ENCODE data around the gene AHCTF1. TPM values are rescaled to one million over a fixed set of nuclear protein-coding genes. Genes with fewer than 3 reads are reported as not detected.

The AHCTF1 gene
- total and polyA plus RNA-seq, 7 experiments from 2014 or later = 19.0 to 66.5 (median 53.6) TPM

DNA sequence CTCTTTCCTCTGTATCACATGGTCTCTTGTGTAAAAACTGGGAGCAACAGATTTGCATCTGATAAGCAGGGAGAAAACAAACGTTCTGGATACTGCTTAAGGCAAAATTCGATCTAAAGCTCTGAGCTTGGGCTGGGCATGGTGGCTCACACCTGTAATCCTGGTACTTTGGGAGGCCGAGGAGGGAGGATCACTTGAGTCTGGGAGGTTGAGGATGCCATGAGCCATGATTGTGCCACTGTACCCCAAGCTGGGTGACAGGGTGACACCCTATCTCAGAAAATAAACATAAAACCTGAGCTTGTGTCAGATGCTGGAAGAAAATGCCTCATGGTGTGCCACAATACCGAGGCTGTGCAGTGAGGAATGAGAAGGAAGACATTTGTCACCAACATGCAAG is 133.6 kb downstream of the AHCTF1 start:
- CTCF ChIA-PET = no interaction called here
- no peak overlapping the region for H3K27ac Mint-ChIP-seq
- Histone ChIP-seq H3K27ac (ENCODE audit: low read depth, low read length) (no peak overlapping the region), H3K4me1 (ENCODE audit: control insufficient read depth in 2 of 2, insufficient read depth in 2 of 2, low read length in 2 of 2) (no peaks in the 10 kb centered on the region), H3K27me3 (ENCODE audit: control insufficient read depth in 2 of 2, insufficient read depth in 2 of 2, low read length in 2 of 2) (no peaks in the 10 kb centered on the region), H3K9me3 (ENCODE audit: control insufficient read depth in 2 of 3, low read length in 3 of 3) (no peaks in the 10 kb centered on the region), H3K4me3 (ENCODE audit: low read length) (no peak overlapping the region), H3K36me3 (ENCODE audit: control insufficient read depth in 2 of 3, insufficient read depth in 3 of 3, low read length in 3 of 3) (no peaks in the 10 kb centered on the region)
- H3K4me1 Mint-ChIP-seq = peaks cover 0 to 5% (median 0%) of the 10 kb centered on the region in 7 donors
- no peak for DNase-seq
- POLR2A ChIA-PET = no interaction called here
- H3K4me3 Mint-ChIP-seq = no peak overlapping the region
- intact Hi-C loops (cut with micrococcal nuclease) = no loop called here
- H3K9me3 Mint-ChIP-seq = peaks cover 0 to 8% (median 0%) of the 10 kb centered on the region in 11 donors
- no peaks in the 10 kb centered on the region for H3K36me3 Mint-ChIP-seq
- ATAC-seq = no peak
- H3K27me3 Mint-ChIP-seq = peaks cover 0 to 6% (median 0%) of the 10 kb centered on the region in 5 donors

DNA sequence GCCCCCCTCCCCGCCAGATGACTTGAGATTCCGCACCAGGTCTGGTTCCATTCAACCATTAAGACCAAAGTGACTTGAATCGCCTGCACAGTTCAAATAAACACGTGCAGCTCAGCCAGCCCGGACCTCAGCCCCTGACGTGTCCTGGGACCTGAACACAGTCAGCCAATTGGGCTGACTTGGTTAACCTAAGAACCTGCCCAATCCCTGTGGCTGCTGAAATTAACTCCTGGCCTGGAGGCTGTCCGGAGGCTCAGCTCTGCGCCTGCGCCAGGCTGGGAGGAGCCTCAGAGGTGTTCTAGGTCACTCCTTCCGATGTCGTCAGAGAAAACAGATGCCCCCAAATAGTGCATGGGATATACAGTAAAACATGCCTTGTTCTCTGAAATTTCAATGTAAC is 134.2 kb downstream of the AHCTF1 start:
- Mint-ChIP-seq H3K9me3 (peaks cover 0 to 4% (median 0%) of the 10 kb centered on the region in 11 donors), H3K27me3 (peaks cover 0 to 9% (median 0%) of the 10 kb centered on the region in 5 donors), H3K4me1 (peaks cover 0 to 5% (median 0%) of the 10 kb centered on the region in 7 donors), H3K36me3 (no peaks in the 10 kb centered on the region), H3K4me3 (no peak overlapping the region), H3K27ac (no peak overlapping the region)
- ChIA-PET POLR2A (no interaction called here), CTCF (no interaction called here)
- no peak overlapping the region for H3K27ac ChIP-seq (ENCODE audit: low read depth, low read length)
- ATAC-seq (no peak), DNase-seq (no peak)
- no peaks in the 10 kb centered on the region for H3K36me3 ChIP-seq (ENCODE audit: control insufficient read depth in 2 of 3, insufficient read depth in 3 of 3, low read length in 3 of 3)
- no peaks in the 10 kb centered on the region for H3K9me3 ChIP-seq (ENCODE audit: control insufficient read depth in 2 of 3, low read length in 3 of 3)
- no peaks in the 10 kb centered on the region for H3K4me1 ChIP-seq (ENCODE audit: control insufficient read depth in 2 of 2, insufficient read depth in 2 of 2, low read length in 2 of 2)
- H3K27me3 ChIP-seq (ENCODE audit: control insufficient read depth in 2 of 2, insufficient read depth in 2 of 2, low read length in 2 of 2) = no peaks in the 10 kb centered on the region
- no peak overlapping the region for H3K4me3 ChIP-seq (ENCODE audit: low read length)
- intact Hi-C loops (cut with micrococcal nuclease) = no loop called here

GRCh38 chr1:246797157-246797556 is 134.6 kb downstream of the AHCTF1 start:
- peaks cover 0 to 4% (median 0%) of the 10 kb centered on the region in 11 donors for H3K9me3 Mint-ChIP-seq
- intact Hi-C loops (cut with micrococcal nuclease) = no loop called here
- DNase-seq (no peak), ATAC-seq (no peak)
- Histone ChIP-seq H3K9me3 (ENCODE audit: control insufficient read depth in 2 of 3, low read length in 3 of 3) (no peaks in the 10 kb centered on the region), H3K4me1 (ENCODE audit: control insufficient read depth in 2 of 2, insufficient read depth in 2 of 2, low read length in 2 of 2) (no peaks in the 10 kb centered on the region), H3K4me3 (ENCODE audit: low read length) (no peak overlapping the region), H3K27ac (ENCODE audit: low read depth, low read length) (no peak overlapping the region), H3K36me3 (ENCODE audit: control insufficient read depth in 2 of 3, insufficient read depth in 3 of 3, low read length in 3 of 3) (no peaks in the 10 kb centered on the region), H3K27me3 (ENCODE audit: control insufficient read depth in 2 of 2, insufficient read depth in 2 of 2, low read length in 2 of 2) (no peaks in the 10 kb centered on the region)
- peaks cover 0 to 12% (median under 1%) of the 10 kb centered on the region in 5 donors for H3K27me3 Mint-ChIP-seq
- no peak overlapping the region for H3K27ac Mint-ChIP-seq
- no peak overlapping the region for H3K4me3 Mint-ChIP-seq
- ChIA-PET CTCF (no interaction called here), POLR2A (no interaction called here)
- peaks cover 0 to 5% (median 0%) of the 10 kb centered on the region in 7 donors for H3K4me1 Mint-ChIP-seq
- no peaks in the 10 kb centered on the region for H3K36me3 Mint-ChIP-seq

- Histone ChIP-seq H3K36me3 (ENCODE audit: control insufficient read depth in 2 of 3, insufficient read depth in 3 of 3, low read length in 3 of 3) (no peaks in the 10 kb centered on the region), H3K27ac (ENCODE audit: low read depth, low read length) (no peak overlapping the region), H3K4me1 (ENCODE audit: control insufficient read depth in 2 of 2, insufficient read depth in 2 of 2, low read length in 2 of 2) (no peaks in the 10 kb centered on the region), H3K4me3 (ENCODE audit: low read length) (no peak overlapping the region), H3K9me3 (ENCODE audit: control insufficient read depth in 2 of 3, low read length in 3 of 3) (no peaks in the 10 kb centered on the region), H3K27me3 (ENCODE audit: control insufficient read depth in 2 of 2, insufficient read depth in 2 of 2, low read length in 2 of 2) (no peaks in the 10 kb centered on the region)
- ChIA-PET POLR2A (no interaction called here), CTCF (no interaction called here)
- Mint-ChIP-seq H3K9me3 (peaks cover 0 to 4% (median 0%) of the 10 kb centered on the region in 11 donors), H3K4me1 (peaks cover 0 to 5% (median 0%) of the 10 kb centered on the region in 7 donors), H3K27ac (no peak overlapping the region), H3K4me3 (no peak overlapping the region), H3K27me3 (peaks cover 0 to 19% (median 4%) of the 10 kb centered on the region in 5 donors), H3K36me3 (no peaks in the 10 kb centered on the region)
- no peak for DNase-seq
- no peak for ATAC-seq
- intact Hi-C loops (cut with micrococcal nuclease) = no loop called here
These were observed 135.6 kb downstream of the AHCTF1 start for GRCh38 chr1:246795906-246796694.

DNA sequence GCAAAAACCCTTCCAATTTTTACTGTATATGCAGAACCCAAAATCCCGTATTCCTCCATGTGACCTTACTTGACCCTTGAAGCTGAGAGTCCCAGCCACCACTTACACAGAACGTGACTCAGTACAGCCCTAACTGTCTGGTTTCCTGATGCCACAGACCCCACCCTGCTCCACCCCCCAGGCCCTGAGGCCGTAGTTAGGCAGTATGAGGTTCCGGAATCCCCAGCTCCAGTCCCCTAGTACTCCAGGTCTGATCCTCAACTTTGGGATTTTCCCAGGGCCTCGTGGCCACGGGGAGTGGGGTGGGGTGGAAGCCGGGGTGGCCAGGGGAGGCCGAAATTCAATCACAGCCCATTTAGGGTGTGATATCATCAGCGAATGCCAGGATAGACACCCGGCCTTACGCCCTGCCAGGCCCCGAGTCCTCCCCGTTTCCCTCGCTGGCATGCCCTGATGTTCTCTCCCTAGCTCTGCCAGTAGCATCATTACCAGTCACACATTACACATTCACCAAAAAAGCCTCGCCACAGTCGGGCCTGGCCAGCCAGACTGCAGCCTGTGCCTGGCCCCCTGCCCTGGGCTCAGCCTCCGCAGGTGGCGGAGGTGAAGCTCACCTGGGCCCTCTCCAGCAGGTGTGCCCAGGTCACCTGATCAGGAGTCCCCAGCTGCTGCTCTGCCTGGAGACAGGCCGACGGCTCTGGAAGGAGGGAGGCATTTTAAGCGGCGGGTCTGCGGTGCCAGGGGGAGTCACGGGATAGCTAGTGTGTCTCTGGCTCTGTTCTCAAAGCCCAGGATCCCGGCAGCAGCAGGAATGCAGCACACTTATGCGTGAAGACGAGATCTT is 136.7 kb downstream of the AHCTF1 start:
- Histone ChIP-seq H3K36me3 (ENCODE audit: control insufficient read depth in 2 of 3, insufficient read depth in 3 of 3, low read length in 3 of 3) (no peaks in the 10 kb centered on the region), H3K27me3 (ENCODE audit: control insufficient read depth in 2 of 2, insufficient read depth in 2 of 2, low read length in 2 of 2) (no peaks in the 10 kb centered on the region), H3K4me1 (ENCODE audit: control insufficient read depth in 2 of 2, insufficient read depth in 2 of 2, low read length in 2 of 2) (no peaks in the 10 kb centered on the region), H3K4me3 (ENCODE audit: low read length) (no peak overlapping the region), H3K27ac (ENCODE audit: low read depth, low read length) (no peak overlapping the region), H3K9me3 (ENCODE audit: control insufficient read depth in 2 of 3, low read length in 3 of 3) (no peaks in the 10 kb centered on the region)
- H3K4me1 Mint-ChIP-seq = peaks cover 0 to 5% (median 0%) of the 10 kb centered on the region in 7 donors
- H3K36me3 Mint-ChIP-seq = no peaks in the 10 kb centered on the region
- H3K4me3 Mint-ChIP-seq = no peak overlapping the region
- H3K27me3 Mint-ChIP-seq = peaks cover 0 to 26% (median 8%) of the 10 kb centered on the region in 5 donors
- CTCF ChIA-PET = no interaction called here
- DNase-seq (no peak), ATAC-seq (peak; percentile 50)
- POLR2A ChIA-PET = no interaction called here
- intact Hi-C loops (cut with micrococcal nuclease) = no loop called here
- H3K9me3 Mint-ChIP-seq = peaks cover 0 to 4% (median 0%) of the 10 kb centered on the region in 11 donors
- no peak overlapping the region for H3K27ac Mint-ChIP-seq

- POLR2A ChIA-PET = no interaction called here
- H3K9me3 ChIP-seq (ENCODE audit: control insufficient read depth in 2 of 3, low read length in 3 of 3) = no peaks in the 10 kb centered on the region
- peaks cover 0 to 5% (median 2%) of the 10 kb centered on the region in 7 donors for H3K4me1 Mint-ChIP-seq
- ATAC-seq = no peak
- H3K36me3 ChIP-seq (ENCODE audit: control insufficient read depth in 2 of 3, insufficient read depth in 3 of 3, low read length in 3 of 3) = no peaks in the 10 kb centered on the region
- H3K9me3 Mint-ChIP-seq = peaks cover 0 to 4% (median 0%) of the 10 kb centered on the region in 11 donors
- no peak overlapping the region for H3K27ac ChIP-seq (ENCODE audit: low read depth, low read length)
- peaks cover 0 to 31% (median 14%) of the 10 kb centered on the region in 5 donors for H3K27me3 Mint-ChIP-seq
- intact Hi-C loops (cut with micrococcal nuclease) = no loop called here
- H3K4me1 ChIP-seq (ENCODE audit: control insufficient read depth in 2 of 2, insufficient read depth in 2 of 2, low read length in 2 of 2) = no peaks in the 10 kb centered on the region
- no peak for DNase-seq
- no peak overlapping the region for H3K27ac Mint-ChIP-seq
- no peak overlapping the region for H3K4me3 ChIP-seq (ENCODE audit: low read length)
- no peak overlapping the region for H3K4me3 Mint-ChIP-seq
- peaks cover 0 to 2% (median 0%) of the 10 kb centered on the region in 5 donors for H3K36me3 Mint-ChIP-seq
- CTCF ChIA-PET = no interaction called here
- no peaks in the 10 kb centered on the region for H3K27me3 ChIP-seq (ENCODE audit: control insufficient read depth in 2 of 2, insufficient read depth in 2 of 2, low read length in 2 of 2)
These were observed 137.5 kb downstream of the AHCTF1 start for GRCh38 chr1:246794048-246794827.

Measured in naive thymus-derived CD4-positive, alpha-beta T cell (primary cell).